Large intestine (tissue), 3 donors: Measurements from ENCODE around the gene KLK1. TPM values are rescaled to one million over a fixed set of nuclear protein-coding genes. Genes with fewer than 3 reads are reported as not detected.
"Not testable (repeated sequence)": the region's sequence is repeated elsewhere in the genome, so short reads cannot be mapped to it uniquely, and the experiment has no call there.

ENCODE experiments used
- DNase-seq, 2 donors: peaks; one replicate each; pipeline versions ENCODE4 v3.0.0 to v3.0.0-alpha.2; 2013
- H3K27ac ChIP-seq: one replicate; pipeline ENCODE4 v1.5.1; 2013; ENCODE audit warnings: low read length
- H3K27me3 ChIP-seq: 2 replicates; pipeline ENCODE4 v1.6.1; 2013; ENCODE audit warnings: low read length; ENCODE audit not compliant: control insufficient read depth, insufficient read depth
- H3K36me3 ChIP-seq: 2 replicates; pipeline ENCODE4 v1.6.1; 2013; ENCODE audit warnings: low read length; ENCODE audit not compliant: control insufficient read depth, insufficient read depth
- H3K4me1 ChIP-seq: one replicate; pipeline ENCODE4 v1.6.1; 2013; ENCODE audit warnings: low read length; ENCODE audit not compliant: control insufficient read depth, insufficient read depth
- H3K4me3 ChIP-seq: one replicate; pipeline ENCODE4 v1.5.1; 2013; ENCODE audit warnings: low read length
- H3K9me3 ChIP-seq: one replicate; pipeline ENCODE4 v1.6.1; 2013; ENCODE audit warnings: mild to moderate bottlenecking, low read depth, low read length, moderate library complexity; ENCODE audit not compliant: control insufficient read depth
- WGBS: methylation state at CpG from one replicate; pipeline ENCODE4 v1.1.5; 2013; ENCODE audit warnings: low lambda C conversion rate; ENCODE audit not compliant: insufficient coverage; 5-methylcytosine and 5-hydroxymethylcytosine counted together
- polyA plus RNA-seq: library from polyadenylated mRNA; unstranded; fragments of 120-200 nt; gene quantifications from one replicate; pipeline ENCODE4 v1.2.1, GENCODE V29; 2013

KLK1 gene
- polyA plus RNA-seq, 1 donor = 23.1 TPM

DNA sequence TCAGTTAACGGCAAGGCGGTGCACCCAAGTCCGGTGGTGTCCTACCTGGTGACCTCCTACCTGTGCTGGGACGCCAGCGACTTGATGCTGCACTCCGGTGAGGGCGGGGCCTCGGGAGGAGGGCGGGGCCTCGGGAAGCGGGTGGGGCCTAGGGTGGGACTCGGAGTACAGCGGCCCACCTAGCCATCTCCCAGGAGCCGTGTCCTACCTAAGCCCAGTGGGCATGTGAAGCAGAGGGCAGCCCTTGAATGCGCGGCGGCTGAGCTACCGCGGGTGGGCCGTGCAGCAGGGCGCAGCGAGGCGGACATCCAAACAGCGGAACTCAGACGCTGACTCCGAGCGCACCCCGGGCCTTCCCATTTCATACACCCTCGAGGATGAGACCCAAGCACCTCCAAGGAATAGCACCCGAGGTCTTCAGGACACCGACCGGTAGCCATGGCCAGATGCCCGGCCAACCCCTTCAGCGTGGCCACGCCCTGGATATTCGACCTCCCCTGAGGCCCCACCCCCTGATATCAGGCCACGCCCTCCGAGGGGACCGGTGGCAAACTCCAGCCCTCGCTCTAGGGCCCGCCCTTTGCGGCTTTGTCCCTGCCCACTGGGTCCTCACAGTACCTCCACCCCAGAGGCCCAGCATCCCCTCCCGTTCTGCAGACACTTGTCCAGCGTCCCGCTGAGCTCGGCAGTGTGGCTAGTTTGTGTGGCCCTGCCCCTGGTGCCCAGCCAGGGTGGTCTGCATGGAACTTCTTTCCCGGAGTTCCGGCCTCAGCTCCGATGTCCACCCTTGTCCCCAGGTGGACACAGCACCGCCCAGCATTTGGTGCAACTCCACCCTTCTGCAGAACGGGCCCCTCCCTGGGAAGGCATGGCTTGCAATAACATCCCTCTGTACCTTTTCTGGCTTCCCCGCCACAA lies 5.4 kb downstream of the KLK1 start:
- Histone ChIP-seq H3K9me3 (peaks cover 5% of the 10 kb centered on the region), H3K36me3 (no peaks in the 10 kb centered on the region), H3K4me3 (peak overlapping the region; percentile 33), H3K27me3 (peaks cover 38% of the 10 kb centered on the region), H3K4me1 (peaks cover 24% of the 10 kb centered on the region), H3K27ac (no peak overlapping the region)
- no CpG with 5 or more reads among the region's 52 CpGs for WGBS
- peak; percentile 49 to 65 for DNase-seq

DNA sequence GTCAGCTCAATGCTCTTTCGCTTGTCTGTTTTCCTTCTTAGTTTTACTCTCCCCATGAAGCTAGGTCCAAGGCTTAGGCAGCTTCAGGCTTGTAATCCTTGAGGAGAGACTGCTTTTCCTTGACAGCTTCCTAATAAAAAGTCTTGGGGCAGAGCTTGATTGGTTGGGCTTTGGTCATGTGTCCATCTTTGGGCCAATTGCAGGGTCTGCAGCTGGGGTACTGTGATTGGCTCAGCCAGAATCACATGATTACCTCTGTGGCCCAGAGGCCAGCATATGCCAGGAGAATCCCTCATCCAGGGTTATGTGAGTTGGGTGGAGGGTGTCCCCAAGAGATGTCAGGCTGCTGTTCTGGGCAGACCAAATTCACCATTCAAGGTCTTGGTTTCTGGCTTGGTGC lies 8.1 kb downstream of the KLK1 start:
- Histone ChIP-seq H3K36me3 (no peaks in the 10 kb centered on the region), H3K27me3 (peaks cover 30% of the 10 kb centered on the region), H3K4me1 (peaks cover 10% of the 10 kb centered on the region), H3K4me3 (no peak overlapping the region), H3K27ac (no peak overlapping the region), H3K9me3 (peaks cover 5% of the 10 kb centered on the region)
- WGBS = no CpG with 5 or more reads among the region's 1 CpG
- no peak for DNase-seq

DNA sequence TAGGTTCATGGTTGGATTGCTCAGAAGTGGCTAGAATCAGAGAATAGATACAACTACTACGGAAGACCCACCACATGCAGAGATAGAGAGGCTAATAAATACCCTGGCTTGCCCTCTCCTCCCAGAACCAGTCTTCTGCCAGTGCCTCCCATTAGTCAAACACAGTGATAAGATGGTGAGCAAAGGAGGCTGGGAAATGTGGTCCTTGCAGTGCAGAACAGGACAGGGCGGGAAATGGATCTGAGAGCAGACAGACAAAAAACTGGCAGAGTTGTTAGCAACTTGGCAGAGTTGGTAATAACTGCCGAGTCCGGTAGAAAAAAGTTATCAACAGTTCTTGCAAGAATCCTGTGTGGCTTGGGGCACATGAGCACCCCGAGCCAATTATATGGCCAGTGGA lies 8.7 kb downstream of the KLK1 start:
- no peak for DNase-seq
- Histone ChIP-seq H3K27ac (no peak overlapping the region), H3K27me3 (peaks cover 30% of the 10 kb centered on the region), H3K9me3 (peaks cover 5% of the 10 kb centered on the region), H3K4me1 (peaks cover 8% of the 10 kb centered on the region), H3K4me3 (no peak overlapping the region), H3K36me3 (no peaks in the 10 kb centered on the region)
- 100% methylated on average over 1 of the region's 5 CpGs for WGBS

DNA sequence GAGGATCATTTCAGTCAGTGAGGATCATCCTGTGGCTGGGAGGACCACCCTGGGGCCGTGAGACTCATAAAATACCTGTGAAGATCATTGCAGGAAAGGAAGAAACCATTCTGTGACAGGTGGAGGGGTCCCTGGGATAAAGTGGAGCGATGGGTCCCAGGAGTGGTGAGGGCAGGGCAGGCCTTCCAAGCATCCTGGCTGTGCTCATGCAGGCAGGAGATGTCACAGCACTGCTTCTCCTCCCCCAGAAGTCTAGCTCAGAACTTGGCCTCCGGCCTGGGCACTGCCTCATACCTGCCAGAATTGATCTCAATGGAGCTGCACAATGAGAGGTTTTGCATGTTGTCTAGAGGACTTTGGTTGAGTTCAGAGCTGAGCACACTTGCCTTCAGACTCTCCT lies 11.1 kb downstream of the KLK1 start:
- peaks cover 8% of the 10 kb centered on the region for H3K27me3 ChIP-seq
- WGBS = no CpG with 5 or more reads among the region's 3 CpGs
- no peaks in the 10 kb centered on the region for H3K36me3 ChIP-seq
- no peaks in the 10 kb centered on the region for H3K4me1 ChIP-seq
- no peak for DNase-seq
- no peak overlapping the region for H3K4me3 ChIP-seq
- H3K9me3 ChIP-seq = no peaks in the 10 kb centered on the region
- H3K27ac ChIP-seq = no peak overlapping the region

DNA sequence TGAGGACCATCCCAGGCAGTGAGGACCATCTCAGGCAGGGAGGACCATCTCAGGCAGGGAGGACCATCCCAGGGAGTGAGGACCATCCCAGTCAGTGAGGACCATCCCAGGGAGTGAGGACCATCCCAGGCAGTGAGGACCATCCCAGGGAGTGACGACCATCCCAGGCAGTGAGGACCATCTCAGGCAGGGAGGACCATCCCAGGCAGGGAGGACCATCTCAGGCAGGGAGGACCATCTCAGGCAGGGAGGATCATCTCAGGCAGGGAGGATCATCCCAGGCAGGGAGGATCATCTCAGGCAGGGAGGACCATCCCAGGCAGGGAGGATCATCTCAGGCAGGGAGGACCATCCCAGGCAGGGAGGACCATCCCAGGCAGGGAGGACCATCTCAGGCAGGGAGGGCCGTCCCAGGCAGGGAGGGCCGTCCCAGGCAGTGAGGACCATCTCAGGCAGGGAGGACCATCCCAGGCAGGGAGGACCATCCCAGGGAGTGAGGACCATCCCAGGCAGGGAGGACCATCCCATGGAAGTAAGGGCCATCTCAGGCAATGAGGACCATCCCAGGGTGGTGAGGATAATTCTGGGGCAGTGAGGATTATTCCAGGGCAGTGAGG lies 11.9 kb downstream of the KLK1 start:
- no CpG with 5 or more reads among the region's 3 CpGs for WGBS
- H3K4me3 ChIP-seq = not testable (repeated sequence)

DNA sequence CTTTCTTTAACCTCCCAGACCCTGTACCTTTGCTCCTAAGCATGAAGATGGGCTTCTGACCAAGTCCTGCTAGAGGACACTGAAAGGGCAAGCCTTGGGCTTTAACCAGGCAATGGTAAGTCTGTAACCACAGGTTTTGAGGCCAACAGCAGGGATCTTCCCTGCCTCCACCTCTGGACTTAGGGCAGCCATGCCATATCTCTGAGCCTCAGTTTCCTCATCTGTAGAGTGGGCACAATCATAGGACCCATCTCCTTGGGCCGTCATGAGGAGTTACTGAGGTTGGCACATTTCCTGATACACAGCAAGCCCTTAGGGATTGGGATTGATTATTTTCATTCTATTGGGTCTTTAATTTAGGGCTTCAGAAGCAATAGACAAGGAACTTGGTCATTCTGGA lies 14.7 kb downstream of the KLK1 start:
- WGBS = no CpG with 5 or more reads among the region's 1 CpG

More for the DNA sequence above, 11.9 kb downstream of the KLK1 start:
- not testable (repeated sequence) for H3K9me3 ChIP-seq, H3K27me3 ChIP-seq, H3K36me3 ChIP-seq, DNase-seq, H3K4me1 ChIP-seq, H3K27ac ChIP-seq

DNA sequence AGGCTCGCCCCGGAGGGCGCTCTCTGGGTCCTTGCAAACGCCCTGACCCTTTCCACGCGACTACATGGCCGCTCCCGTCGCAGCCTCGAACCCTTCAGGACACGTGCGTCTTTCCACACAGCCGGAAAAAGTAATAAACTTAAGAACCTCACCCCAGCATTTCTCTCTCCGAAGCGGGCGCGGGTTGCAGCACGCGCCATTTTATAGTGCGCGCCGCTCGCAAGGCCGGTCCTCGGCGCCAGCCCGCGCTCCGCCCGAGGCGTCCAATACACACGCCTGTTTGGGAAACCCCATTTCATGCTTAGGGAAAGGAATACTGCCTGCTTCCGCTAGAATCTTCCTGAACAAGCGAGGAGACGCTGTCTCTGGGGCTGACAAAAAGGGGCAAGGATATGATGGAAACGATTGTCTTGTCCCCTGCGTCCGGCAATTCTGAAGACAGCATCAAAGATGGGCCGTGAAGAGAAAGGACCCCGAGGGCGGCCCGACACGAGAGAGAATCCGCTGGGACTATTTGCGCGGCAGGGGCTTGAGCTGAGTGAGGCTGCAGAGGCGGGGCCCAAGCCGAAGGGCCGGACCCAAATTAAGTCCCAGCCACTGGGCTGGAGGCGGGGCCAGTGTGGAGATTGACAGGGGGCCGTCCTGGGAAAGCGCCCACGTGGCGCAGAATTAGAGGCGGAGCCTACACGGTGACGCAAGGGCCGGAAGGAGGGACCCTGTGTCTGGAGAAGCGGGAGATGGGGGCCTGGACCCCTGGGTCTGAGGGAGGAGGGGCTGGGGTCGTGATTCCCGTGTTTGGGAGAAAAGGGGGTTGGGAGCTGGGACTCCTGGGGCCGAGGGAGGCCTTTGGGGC lies 18.9 kb downstream of the KLK1 start:
- no CpG with 5 or more reads among the region's 62 CpGs for WGBS
- peaks cover 15% of the 10 kb centered on the region for H3K36me3 ChIP-seq
- peak; percentile 98 to 100 for DNase-seq

More for the DNA sequence above, 14.7 kb downstream of the KLK1 start:
- H3K36me3 ChIP-seq = no peaks in the 10 kb centered on the region
- H3K27me3 ChIP-seq = no peaks in the 10 kb centered on the region
- no peaks in the 10 kb centered on the region for H3K4me1 ChIP-seq
- no peak overlapping the region for H3K27ac ChIP-seq
- H3K9me3 ChIP-seq = no peaks in the 10 kb centered on the region
- no peak for DNase-seq
- no peak overlapping the region for H3K4me3 ChIP-seq

DNA sequence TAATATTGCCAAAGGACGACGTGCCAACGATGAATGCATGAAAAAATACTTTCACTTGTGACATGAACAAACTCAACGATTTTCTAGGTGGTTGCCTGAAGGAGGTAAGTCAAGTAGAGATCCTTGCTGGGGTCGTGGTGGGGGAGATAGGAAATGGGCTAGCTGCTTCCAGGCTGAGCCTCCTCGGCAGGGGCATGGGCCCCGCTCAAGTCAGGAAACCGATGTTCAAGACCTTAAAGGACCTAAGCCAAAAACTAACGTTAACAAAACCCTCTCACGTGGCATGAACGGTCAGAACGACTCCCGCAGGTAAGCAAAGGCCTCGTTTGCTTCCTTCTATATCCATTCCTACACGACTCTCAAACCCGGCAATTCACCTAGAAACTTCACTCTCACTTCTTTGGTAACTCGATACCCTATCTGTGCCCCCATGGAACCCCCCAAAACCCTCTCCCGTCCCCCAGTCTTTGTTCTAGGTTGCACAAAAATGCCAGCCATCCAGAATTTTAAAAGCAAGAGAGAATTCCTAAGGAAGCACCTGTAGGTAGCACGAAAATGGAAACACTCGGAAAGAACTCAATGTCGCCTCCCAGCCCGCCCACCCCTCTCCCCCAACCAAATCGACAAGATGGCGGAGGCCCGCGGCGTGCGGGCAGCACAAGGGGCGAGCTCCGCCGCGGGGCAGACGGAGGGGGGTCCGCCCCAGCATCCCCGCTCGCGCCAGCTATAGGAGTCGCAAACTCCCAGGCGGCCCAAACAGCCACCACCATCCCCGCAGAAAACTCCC lies 19.8 kb downstream of the KLK1 start:
- no peaks in the 10 kb centered on the region for H3K27me3 ChIP-seq
- 0% methylated on average over 1 of the region's 40 CpGs for WGBS
- H3K9me3 ChIP-seq = no peaks in the 10 kb centered on the region
- no peaks in the 10 kb centered on the region for H3K4me1 ChIP-seq
- peak overlapping the region; percentile 89 for H3K4me3 ChIP-seq
- H3K27ac ChIP-seq = peak overlapping the region; percentile 86
- peak in 1 of 2 donors; percentile 51 for DNase-seq
- H3K36me3 ChIP-seq = peaks cover 22% of the 10 kb centered on the region

More for the DNA sequence above, 18.9 kb downstream of the KLK1 start:
- peak overlapping the region; percentile 89 for H3K4me3 ChIP-seq
- no peaks in the 10 kb centered on the region for H3K9me3 ChIP-seq
- peak overlapping the region; percentile 86 for H3K27ac ChIP-seq
- H3K4me1 ChIP-seq = no peaks in the 10 kb centered on the region
- H3K27me3 ChIP-seq = no peaks in the 10 kb centered on the region

DNA sequence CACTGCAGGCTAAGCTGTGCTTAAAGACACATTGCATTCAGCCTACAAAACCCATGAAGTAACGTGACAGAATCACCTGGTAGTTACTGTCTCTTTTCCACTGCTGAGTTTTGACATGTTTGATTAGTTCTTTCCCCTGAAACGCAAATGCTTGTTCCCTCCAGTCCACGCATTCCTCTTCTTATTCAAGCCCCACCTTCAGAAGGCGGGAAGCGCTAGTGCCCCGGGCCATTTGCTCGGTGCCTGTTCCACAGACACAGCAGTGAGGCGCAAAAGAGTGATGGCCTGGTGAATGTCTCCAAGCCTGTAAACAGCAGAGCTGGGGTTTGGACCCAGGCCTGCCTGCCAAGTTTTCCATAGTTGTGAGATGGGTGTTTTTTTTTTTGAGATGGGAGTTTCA lies 22.5 kb downstream of the KLK1 start:
- Histone ChIP-seq H3K36me3 (peaks cover 43% of the 10 kb centered on the region), H3K4me3 (no peak overlapping the region), H3K4me1 (no peaks in the 10 kb centered on the region), H3K27ac (no peak overlapping the region), H3K9me3 (no peaks in the 10 kb centered on the region), H3K27me3 (no peaks in the 10 kb centered on the region)
- 68% methylated on average over 2 of the region's 8 CpGs for WGBS
- no peak for DNase-seq

DNA sequence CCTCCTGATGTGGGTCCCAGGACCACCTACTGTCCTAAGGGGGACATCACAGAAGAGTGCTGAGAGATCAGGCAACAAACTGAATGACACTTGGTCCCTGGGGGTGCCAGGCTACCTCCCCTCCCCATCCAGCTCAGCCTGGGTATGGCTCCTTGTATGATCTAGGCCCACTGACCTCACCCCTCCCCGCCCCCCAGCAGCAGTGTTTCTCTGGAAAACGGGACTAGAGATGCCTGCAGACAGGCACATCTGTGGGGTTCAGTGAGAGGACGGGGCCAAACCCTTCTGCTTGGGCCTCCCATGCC lies 24.1 kb downstream of the KLK1 start:
- H3K9me3 ChIP-seq = no peaks in the 10 kb centered on the region
- no peak overlapping the region for H3K4me3 ChIP-seq
- H3K27me3 ChIP-seq = no peaks in the 10 kb centered on the region
- H3K4me1 ChIP-seq = peaks cover 4% of the 10 kb centered on the region
- DNase-seq = no peak
- no CpG with 5 or more reads among the region's 3 CpGs for WGBS
- no peak overlapping the region for H3K27ac ChIP-seq
- peaks cover 43% of the 10 kb centered on the region for H3K36me3 ChIP-seq
